HEK293 (cell line): ENCODE measurements around the gene MDGA2.

Experiments
- CTCF ChIA-PET: fragments of 350-600 bp; formaldehyde crosslinking; extraction: SDS; loops from one replicate; lab custom pipeline; 2021; ENCODE audit warnings: antibody characterized with exemption; lab: Yijun Ruan, JAX
- POLR2A ChIA-PET: fragments of 300-600 bp; formaldehyde crosslinking; extraction: SDS; loops from one replicate; lab custom pipeline; 2020; ENCODE audit warnings: antibody characterized with exemption, inconsistent platforms; lab: Yijun Ruan, JAX
- H3K27ac ChIP-seq: fragments of 200-500 bp; sonication (Bioruptor generic); 2 replicates; pipeline ENCODE4 v1.5.1; 2014; ENCODE audit warnings: low read depth, low read length, control low read depth, inconsistent platforms; ENCODE audit errors: extremely low read depth
- H3K36me3 ChIP-seq, 2 experiments: fragments of 200-500 bp in 1 of 2; sonication (Bioruptor generic) in 1 of 2; 1 replicate in 1 of 2; 2 replicates in 1 of 2; pipeline ENCODE4 v1.5.1; 2014 to 2017; ENCODE audit warnings: inconsistent platforms in 2 of 2, low read length in 2 of 2; ENCODE audit not compliant: control insufficient read depth in 2 of 2, insufficient read depth in 1 of 2
- H3K4me1 ChIP-seq: fragments of 200-500 bp; sonication (Bioruptor generic); 2 replicates; pipeline ENCODE4 v1.5.1; 2014; ENCODE audit warnings: mild to moderate bottlenecking, low read length, inconsistent platforms; ENCODE audit not compliant: control insufficient read depth, insufficient read depth
- H3K4me3 ChIP-seq: 2 replicates; pipeline ENCODE4 v1.5.1; 2011; ENCODE audit warnings: low read depth, mild to moderate bottlenecking, control low read depth, low read length, moderate library complexity
- H3K9me3 ChIP-seq: fragments of 200-500 bp; sonication (Bioruptor generic); 2 replicates; pipeline ENCODE4 v1.5.1; 2014; ENCODE audit warnings: low read depth, low read length, inconsistent platforms; ENCODE audit not compliant: control insufficient read depth, insufficient read depth
- RBAK ChIP-seq: fragments of 450-650 bp; formaldehyde crosslinking; IDR thresholded peaks from 2 replicates; pipeline ENCODE4 v1.5.1; 2016; ENCODE audit warnings: missing biosample characterization, missing genetic modification characterization
- REPIN1 ChIP-seq: fragments of 450-650 bp; formaldehyde crosslinking; IDR thresholded peaks from 2 replicates; pipeline ENCODE4 v1.5.1; 2017; ENCODE audit warnings: missing biosample characterization, missing genetic modification characterization, low read depth
- ZBTB17 ChIP-seq: fragments of 450-650 bp; formaldehyde crosslinking; IDR thresholded peaks from 2 replicates; pipeline ENCODE4 v1.5.1; 2016; ENCODE audit warnings: missing biosample characterization, missing genetic modification characterization
- ZFP69B ChIP-seq: fragments of 450-650 bp; formaldehyde crosslinking; IDR thresholded peaks from 2 replicates; pipeline ENCODE4 v1.5.1; 2016; ENCODE audit warnings: missing biosample characterization, missing genetic modification characterization
- ZNF10 ChIP-seq: fragments of 450-650 bp; formaldehyde crosslinking; IDR thresholded peaks from 2 replicates; pipeline ENCODE4 v1.5.1; 2017; ENCODE audit warnings: missing biosample characterization, missing genetic modification characterization
- ZNF112 ChIP-seq: fragments of 450-650 bp; formaldehyde crosslinking; IDR thresholded peaks from 2 replicates; pipeline ENCODE4 v1.5.0; 2017; ENCODE audit warnings: missing biosample characterization, missing genetic modification characterization
- ZNF37A ChIP-seq: fragments of 450-650 bp; IDR thresholded peaks from 2 replicates; pipeline ENCODE4 v1.5.1; 2018; ENCODE audit warnings: missing biosample characterization, missing genetic modification characterization
- ZNF391 ChIP-seq: fragments of 450-650 bp; formaldehyde crosslinking; IDR thresholded peaks from 2 replicates; pipeline ENCODE4 v1.5.1; 2016; ENCODE audit warnings: low read depth, missing biosample characterization, missing genetic modification characterization, borderline replicate concordance
- ZNF501 ChIP-seq: fragments of 450-650 bp; formaldehyde crosslinking; IDR thresholded peaks from 2 replicates; pipeline ENCODE4 v1.5.1; 2016; ENCODE audit warnings: missing biosample characterization, missing genetic modification characterization
- ZNF529 ChIP-seq: fragments of 450-650 bp; formaldehyde crosslinking; IDR thresholded peaks from 2 replicates; pipeline ENCODE4 v1.5.1; 2017; ENCODE audit warnings: missing genetic modification characterization, missing biosample characterization; ENCODE audit not compliant: insufficient replicate concordance
- ZNF558 ChIP-seq: fragments of 450-650 bp; formaldehyde crosslinking; IDR thresholded peaks from 2 replicates; pipeline ENCODE4 v1.5.1; 2016; ENCODE audit warnings: missing biosample characterization, missing genetic modification characterization
- ZNF560 ChIP-seq: fragments of 450-650 bp; formaldehyde crosslinking; IDR thresholded peaks from 2 replicates; pipeline ENCODE4 v1.5.1; 2017; ENCODE audit warnings: missing biosample characterization, missing genetic modification characterization, borderline replicate concordance
- ZNF623 ChIP-seq: fragments of 450-650 bp; formaldehyde crosslinking; IDR thresholded peaks from 2 replicates; pipeline ENCODE4 v1.5.1; 2016; ENCODE audit warnings: missing biosample characterization, missing genetic modification characterization
- ZNF658 ChIP-seq: fragments of 450-650 bp; formaldehyde crosslinking; IDR thresholded peaks from 2 replicates; pipeline ENCODE4; 2016; ENCODE audit warnings: missing biosample characterization, missing genetic modification characterization
- ZXDB ChIP-seq: fragments of 450-650 bp; formaldehyde crosslinking; IDR thresholded peaks from 2 replicates; pipeline ENCODE4 v1.5.1; 2016; ENCODE audit warnings: missing biosample characterization, missing genetic modification characterization
- TF ChIP-seq, protein P1 (sequence below): fragments of 450-650 bp; formaldehyde crosslinking; conservative IDR thresholded peaks from 2 replicates; pipeline ENCODE4 v1.5.1; 2016; ENCODE audit warnings: low read depth, missing biosample characterization, missing genetic modification characterization
- TF ChIP-seq, protein P2 (sequence below): fragments of 450-650 bp; formaldehyde crosslinking; IDR thresholded peaks from 2 replicates; pipeline ENCODE4 v1.5.1; 2016; ENCODE audit warnings: missing biosample characterization, missing genetic modification characterization
- TF ChIP-seq, protein P3 (sequence below): fragments of 450-650 bp; formaldehyde crosslinking; IDR thresholded peaks from 2 replicates; pipeline ENCODE4 v1.5.1; 2016; ENCODE audit warnings: missing biosample characterization, missing genetic modification characterization
- TF ChIP-seq, protein P4 (sequence below): fragments of 450-650 bp; formaldehyde crosslinking; IDR thresholded peaks from 2 replicates; pipeline ENCODE4 v1.5.1; 2016; ENCODE audit warnings: missing biosample characterization, missing genetic modification characterization
- TF ChIP-seq, protein P5 (sequence below): fragments of 450-650 bp; formaldehyde crosslinking; IDR thresholded peaks from 2 replicates; pipeline ENCODE4 v1.5.1; 2016; ENCODE audit warnings: missing biosample characterization, missing genetic modification characterization
- TF ChIP-seq, protein P6 (sequence below): fragments of 450-650 bp; formaldehyde crosslinking; IDR thresholded peaks from 2 replicates; pipeline ENCODE4 v1.5.1; 2016; ENCODE audit warnings: missing biosample characterization, missing genetic modification characterization

MDGA2 gene

DNA sequence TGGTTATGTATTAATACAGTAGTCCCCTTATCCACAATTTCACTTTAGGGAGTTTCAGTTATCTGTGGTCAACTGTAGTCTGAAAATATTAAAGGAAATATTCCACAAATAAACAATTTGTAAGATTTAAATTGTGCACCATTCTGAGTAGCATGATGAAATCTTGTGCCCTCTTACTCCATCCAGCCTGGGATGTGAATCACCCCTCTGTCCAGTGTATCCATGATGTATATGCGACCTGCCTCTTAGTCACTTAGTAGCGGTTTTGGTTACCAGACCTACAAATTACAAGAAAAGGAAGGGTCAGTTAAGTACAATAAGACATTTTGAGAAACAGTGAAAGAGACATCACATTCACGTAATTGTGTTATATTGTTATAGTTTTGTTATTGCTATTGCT is 39.9 kb upstream of the MDGA2 start:
- TF ChIP-seq ZNF658 (tag by site-specific recombination) (no peak), ZNF10 (tag by site-specific recombination) (no peak), ZNF623 (tag by site-specific recombination) (no peak), ZFP69B (tag by site-specific recombination) (no peak), ZBTB17 (tag by site-specific recombination) (no peak), RBAK (tag by site-specific recombination) (no peak), ZNF37A (no peak), ZXDB (no peak), ZNF112 (tag by site-specific recombination) (no peak)
- TF ChIP-seq, protein P1, sequence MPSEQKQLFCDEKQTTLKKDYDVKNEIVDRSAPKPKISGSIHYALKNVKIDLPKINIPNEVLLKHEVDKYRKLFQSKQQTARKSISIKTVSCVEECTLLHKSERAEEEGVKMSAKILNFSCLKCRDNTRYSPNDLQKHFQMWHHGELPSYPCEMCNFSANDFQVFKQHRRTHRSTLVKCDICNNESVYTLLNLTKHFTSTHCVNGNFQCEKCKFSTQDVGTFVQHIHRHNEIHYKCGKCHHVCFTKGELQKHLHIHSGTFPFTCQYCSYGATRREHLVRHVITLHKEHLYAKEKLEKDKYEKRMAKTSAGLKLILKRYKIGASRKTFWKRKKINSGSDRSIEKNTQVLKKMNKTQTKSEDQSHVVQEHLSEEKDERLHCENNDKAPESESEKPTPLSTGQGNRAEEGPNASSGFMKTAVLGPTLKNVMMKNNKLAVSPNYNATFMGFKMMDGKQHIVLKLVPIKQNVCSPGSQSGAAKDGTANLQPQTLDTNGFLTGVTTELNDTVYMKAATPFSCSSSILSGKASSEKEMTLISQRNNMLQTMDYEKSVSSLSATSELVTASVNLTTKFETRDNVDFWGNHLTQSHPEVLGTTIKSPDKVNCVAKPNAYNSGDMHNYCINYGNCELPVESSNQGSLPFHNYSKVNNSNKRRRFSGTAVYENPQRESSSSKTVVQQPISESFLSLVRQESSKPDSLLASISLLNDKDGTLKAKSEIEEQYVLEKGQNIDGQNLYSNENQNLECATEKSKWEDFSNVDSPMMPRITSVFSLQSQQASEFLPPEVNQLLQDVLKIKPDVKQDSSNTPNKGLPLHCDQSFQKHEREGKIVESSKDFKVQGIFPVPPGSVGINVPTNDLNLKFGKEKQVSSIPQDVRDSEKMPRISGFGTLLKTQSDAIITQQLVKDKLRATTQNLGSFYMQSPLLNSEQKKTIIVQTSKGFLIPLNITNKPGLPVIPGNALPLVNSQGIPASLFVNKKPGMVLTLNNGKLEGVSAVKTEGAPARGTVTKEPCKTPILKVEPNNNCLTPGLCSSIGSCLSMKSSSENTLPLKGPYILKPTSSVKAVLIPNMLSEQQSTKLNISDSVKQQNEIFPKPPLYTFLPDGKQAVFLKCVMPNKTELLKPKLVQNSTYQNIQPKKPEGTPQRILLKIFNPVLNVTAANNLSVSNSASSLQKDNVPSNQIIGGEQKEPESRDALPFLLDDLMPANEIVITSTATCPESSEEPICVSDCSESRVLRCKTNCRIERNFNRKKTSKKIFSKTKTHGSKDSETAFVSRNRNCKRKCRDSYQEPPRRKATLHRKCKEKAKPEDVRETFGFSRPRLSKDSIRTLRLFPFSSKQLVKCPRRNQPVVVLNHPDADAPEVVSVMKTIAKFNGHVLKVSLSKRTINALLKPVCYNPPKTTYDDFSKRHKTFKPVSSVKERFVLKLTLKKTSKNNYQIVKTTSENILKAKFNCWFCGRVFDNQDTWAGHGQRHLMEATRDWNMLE (tag by site-specific recombination) = no peak
- TF ChIP-seq, protein P2, sequence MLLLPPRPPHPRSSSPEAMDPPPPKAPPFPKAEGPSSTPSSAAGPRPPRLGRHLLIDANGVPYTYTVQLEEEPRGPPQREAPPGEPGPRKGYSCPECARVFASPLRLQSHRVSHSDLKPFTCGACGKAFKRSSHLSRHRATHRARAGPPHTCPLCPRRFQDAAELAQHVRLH (tag by site-specific recombination) = no peak
- TF ChIP-seq, protein P3, sequence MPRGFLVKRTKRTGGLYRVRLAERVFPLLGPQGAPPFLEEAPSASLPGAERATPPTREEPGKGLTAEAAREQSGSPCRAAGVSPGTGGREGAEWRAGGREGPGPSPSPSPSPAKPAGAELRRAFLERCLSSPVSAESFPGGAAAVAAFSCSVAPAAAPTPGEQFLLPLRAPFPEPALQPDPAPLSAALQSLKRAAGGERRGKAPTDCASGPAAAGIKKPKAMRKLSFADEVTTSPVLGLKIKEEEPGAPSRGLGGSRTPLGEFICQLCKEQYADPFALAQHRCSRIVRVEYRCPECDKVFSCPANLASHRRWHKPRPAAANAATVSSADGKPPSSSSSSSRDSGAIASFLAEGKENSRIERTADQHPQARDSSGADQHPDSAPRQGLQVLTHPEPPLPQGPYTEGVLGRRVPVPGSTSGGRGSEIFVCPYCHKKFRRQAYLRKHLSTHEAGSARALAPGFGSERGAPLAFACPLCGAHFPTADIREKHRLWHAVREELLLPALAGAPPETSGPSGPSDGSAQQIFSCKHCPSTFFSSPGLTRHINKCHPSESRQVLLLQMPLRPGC = no peak
- TF ChIP-seq, protein P4, sequence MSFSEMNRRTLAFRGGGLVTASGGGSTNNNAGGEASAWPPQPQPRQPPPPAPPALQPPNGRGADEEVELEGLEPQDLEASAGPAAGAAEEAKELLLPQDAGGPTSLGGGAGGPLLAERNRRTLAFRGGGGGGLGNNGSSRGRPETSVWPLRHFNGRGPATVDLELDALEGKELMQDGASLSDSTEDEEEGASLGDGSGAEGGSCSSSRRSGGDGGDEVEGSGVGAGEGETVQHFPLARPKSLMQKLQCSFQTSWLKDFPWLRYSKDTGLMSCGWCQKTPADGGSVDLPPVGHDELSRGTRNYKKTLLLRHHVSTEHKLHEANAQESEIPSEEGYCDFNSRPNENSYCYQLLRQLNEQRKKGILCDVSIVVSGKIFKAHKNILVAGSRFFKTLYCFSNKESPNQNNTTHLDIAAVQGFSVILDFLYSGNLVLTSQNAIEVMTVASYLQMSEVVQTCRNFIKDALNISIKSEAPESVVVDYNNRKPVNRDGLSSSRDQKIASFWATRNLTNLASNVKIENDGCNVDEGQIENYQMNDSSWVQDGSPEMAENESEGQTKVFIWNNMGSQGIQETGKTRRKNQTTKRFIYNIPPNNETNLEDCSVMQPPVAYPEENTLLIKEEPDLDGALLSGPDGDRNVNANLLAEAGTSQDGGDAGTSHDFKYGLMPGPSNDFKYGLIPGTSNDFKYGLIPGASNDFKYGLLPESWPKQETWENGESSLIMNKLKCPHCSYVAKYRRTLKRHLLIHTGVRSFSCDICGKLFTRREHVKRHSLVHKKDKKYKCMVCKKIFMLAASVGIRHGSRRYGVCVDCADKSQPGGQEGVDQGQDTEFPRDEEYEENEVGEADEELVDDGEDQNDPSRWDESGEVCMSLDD = no peak
- TF ChIP-seq, all 188 proteins: peak for 0
- Histone ChIP-seq H3K4me3 (no peak overlapping the region), H3K9me3 (no peaks in the 10 kb centered on the region), H3K4me1 (no peaks in the 10 kb centered on the region), H3K27ac (no peak overlapping the region), H3K36me3 (no peaks in the 10 kb centered on the region)
- CTCF ChIA-PET = no interaction called here
- POLR2A ChIA-PET = no interaction called here

DNA sequence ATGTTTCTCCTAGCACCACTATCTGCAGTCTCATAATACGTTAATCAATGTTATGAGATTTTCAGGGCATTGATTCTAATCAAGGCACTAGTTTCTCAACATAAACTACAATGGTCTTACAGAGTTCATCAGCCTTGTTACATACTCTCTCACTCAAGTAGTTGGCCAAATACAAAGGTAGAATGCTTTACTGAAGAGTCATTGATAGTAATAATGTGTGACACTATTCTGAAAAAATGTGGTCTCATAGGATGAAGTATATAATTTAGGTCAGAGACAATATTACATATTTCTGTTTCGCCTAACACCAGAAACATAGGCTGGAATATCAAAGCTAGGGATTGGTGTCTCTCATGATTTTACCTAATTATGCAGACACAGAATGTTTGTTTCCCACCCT is 35.2 kb upstream of the MDGA2 start:
- Histone ChIP-seq H3K4me1 (no peaks in the 10 kb centered on the region), H3K9me3 (no peaks in the 10 kb centered on the region), H3K4me3 (no peak overlapping the region), H3K27ac (no peak overlapping the region), H3K36me3 (no peaks in the 10 kb centered on the region)
- CTCF ChIA-PET = no interaction called here
- POLR2A ChIA-PET = no interaction called here
- TF ChIP-seq ZNF558 (tag by site-specific recombination) = no peak
- TF ChIP-seq ZNF37A = no peak
- TF ChIP-seq ZNF560 (tag by site-specific recombination) = no peak
- TF ChIP-seq, protein P5, sequence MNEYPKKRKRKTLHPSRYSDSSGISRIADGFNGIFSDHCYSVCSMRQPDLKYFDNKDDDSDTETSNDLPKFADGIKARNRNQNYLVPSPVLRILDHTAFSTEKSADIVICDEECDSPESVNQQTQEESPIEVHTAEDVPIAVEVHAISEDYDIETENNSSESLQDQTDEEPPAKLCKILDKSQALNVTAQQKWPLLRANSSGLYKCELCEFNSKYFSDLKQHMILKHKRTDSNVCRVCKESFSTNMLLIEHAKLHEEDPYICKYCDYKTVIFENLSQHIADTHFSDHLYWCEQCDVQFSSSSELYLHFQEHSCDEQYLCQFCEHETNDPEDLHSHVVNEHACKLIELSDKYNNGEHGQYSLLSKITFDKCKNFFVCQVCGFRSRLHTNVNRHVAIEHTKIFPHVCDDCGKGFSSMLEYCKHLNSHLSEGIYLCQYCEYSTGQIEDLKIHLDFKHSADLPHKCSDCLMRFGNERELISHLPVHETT (tag by site-specific recombination) = no peak
- TF ChIP-seq ZNF391 (tag by site-specific recombination) = no peak
- TF ChIP-seq ZNF529 (tag by site-specific recombination) = no peak
- TF ChIP-seq REPIN1 (tag by site-specific recombination) = no peak
- TF ChIP-seq, protein P6, sequence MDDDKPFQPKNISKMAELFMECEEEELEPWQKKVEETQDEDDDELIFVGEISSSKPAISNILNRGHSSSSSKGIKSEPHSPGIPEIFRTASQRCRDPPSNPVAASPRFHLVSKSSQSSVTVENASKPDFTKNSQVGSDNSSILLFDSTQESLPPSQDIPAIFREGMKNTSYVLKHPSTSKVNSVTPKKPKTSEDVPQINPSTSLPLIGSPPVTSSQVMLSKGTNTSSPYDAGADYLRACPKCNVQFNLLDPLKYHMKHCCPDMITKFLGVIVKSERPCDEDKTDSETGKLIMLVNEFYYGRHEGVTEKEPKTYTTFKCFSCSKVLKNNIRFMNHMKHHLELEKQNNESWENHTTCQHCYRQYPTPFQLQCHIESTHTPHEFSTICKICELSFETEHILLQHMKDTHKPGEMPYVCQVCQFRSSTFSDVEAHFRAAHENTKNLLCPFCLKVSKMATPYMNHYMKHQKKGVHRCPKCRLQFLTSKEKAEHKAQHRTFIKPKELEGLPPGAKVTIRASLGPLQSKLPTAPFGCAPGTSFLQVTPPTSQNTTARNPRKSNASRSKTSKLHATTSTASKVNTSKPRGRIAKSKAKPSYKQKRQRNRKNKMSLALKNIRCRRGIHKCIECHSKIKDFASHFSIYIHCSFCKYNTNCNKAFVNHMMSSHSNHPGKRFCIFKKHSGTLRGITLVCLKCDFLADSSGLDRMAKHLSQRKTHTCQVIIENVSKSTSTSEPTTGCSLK (tag by site-specific recombination) = no peak
- no peak for TF ChIP-seq ZNF501
